K562 (cell line): ENCODE data around the gene TDRD5. TPM values are rescaled to one million over a fixed set of nuclear protein-coding genes. Genes with fewer than 3 reads are reported as not detected.
A peak's percentile ranks its signal among the peaks of the same experiment; 100 is the strongest.

Source experiments
- ATF7 ChIP-seq: fragments of 450-650 bp; IDR thresholded peaks from 2 replicates; pipeline ENCODE4 v1.7.1; 2014; ENCODE audit warnings: mild to moderate bottlenecking, moderate library complexity
- CBX3 ChIP-seq, 2 experiments: IDR thresholded peaks; 1 replicate in 1 of 2; 2 replicates in 1 of 2; pipeline ENCODE4 v1.6.1; 2012; ENCODE audit warnings: inconsistent platforms in 2 of 2, low read length in 2 of 2, borderline replicate concordance in 1 of 2, control low read depth in 1 of 2
- EGR1 ChIP-seq: fragments of 450-650 bp; conservative IDR thresholded peaks from 2 replicates; pipeline ENCODE4 v1.6.1; 2017; ENCODE audit warnings: mild to moderate bottlenecking
- EP300 ChIP-seq: IDR thresholded peaks from 2 replicates; pipeline ENCODE4 v1.6.1; 2012; ENCODE audit warnings: low read length, improper control_type of control experiment
- FOS ChIP-seq: IDR thresholded peaks from 3 replicates; pipeline ENCODE4 v1.6.1; 2011; ENCODE audit not compliant: insufficient read length; ENCODE audit errors: extremely low read depth
- HDAC8 ChIP-seq: fragments of 450-650 bp; IDR thresholded peaks from 2 replicates; pipeline ENCODE4 v1.6.1; 2016; ENCODE audit warnings: mild to moderate bottlenecking, missing genetic modification characterization, moderate library complexity, missing compliant biosample characterization
- HDGF ChIP-seq: fragments of 450-650 bp; IDR thresholded peaks from 2 replicates; pipeline ENCODE4 v1.6.1; 2016
- NFRKB ChIP-seq: fragments of 450-650 bp; IDR thresholded peaks from 2 replicates; pipeline ENCODE4 v1.6.1; 2016; ENCODE audit warnings: low read depth
- NKRF ChIP-seq: fragments of 450-650 bp; IDR thresholded peaks from 2 replicates; pipeline ENCODE4 v1.6.1; 2016; ENCODE audit warnings: borderline replicate concordance
- SAFB ChIP-seq: fragments of 200-400 bp; formaldehyde crosslinking; IDR thresholded peaks from 2 replicates; pipeline ENCODE4 v1.6.1; 2017; ENCODE audit warnings: low read depth, low read length, borderline replicate concordance
- SAP30 ChIP-seq: fragments of 200-600 bp; sonication (generic); IDR thresholded peaks from 2 replicates; pipeline ENCODE4 v1.6.1; 2012; ENCODE audit warnings: borderline replicate concordance, low read depth, mild to moderate bottlenecking, moderate library complexity, low read length, control low read depth, inconsistent platforms; ENCODE audit not compliant: insufficient read depth, poor library complexity, severe bottlenecking
- SMARCB1 ChIP-seq: IDR thresholded peaks from 2 replicates; pipeline ENCODE4 v1.6.1; 2011; ENCODE audit warnings: improper control_type of control experiment, low read depth; ENCODE audit not compliant: insufficient read length
- SMARCE1 ChIP-seq: fragments of 450-650 bp; IDR thresholded peaks from 2 replicates; pipeline ENCODE4 v1.7.1; 2016; ENCODE audit warnings: mild to moderate bottlenecking
- SNRNP70 ChIP-seq: fragments of 200-400 bp; formaldehyde crosslinking; optimal IDR thresholded peaks from 2 replicates; pipeline ENCODE3; 2017; ENCODE audit warnings: low read depth, low read length
- TEAD2 ChIP-seq: fragments of 450-650 bp; IDR thresholded peaks from 2 replicates; pipeline ENCODE4 v1.6.1; 2016; ENCODE audit warnings: missing genetic modification characterization, control low read depth, missing compliant biosample characterization
- THRB ChIP-seq: fragments of 450-650 bp; formaldehyde crosslinking; conservative IDR thresholded peaks from 2 replicates; pipeline ENCODE4 v1.4.0; 2022; ENCODE audit warnings: mild to moderate bottlenecking, missing genetic modification characterization
- XRCC5 ChIP-seq: fragments of 200-400 bp; formaldehyde crosslinking; IDR thresholded peaks from 2 replicates; pipeline ENCODE4 v1.6.1; 2017; ENCODE audit warnings: low read depth, mild to moderate bottlenecking, low read length
- ZKSCAN1 ChIP-seq: fragments of 150-350 bp; IDR thresholded peaks from 2 replicates; pipeline ENCODE4 v1.6.1; 2016; ENCODE audit warnings: low read depth, low read length
- ZNF165 ChIP-seq: fragments of 250-450 bp; sonication (Bioruptor Pico); IDR thresholded peaks from 2 replicates; pipeline ENCODE4 v1.4.0; 2020; ENCODE audit warnings: borderline replicate concordance
- ZNF561 ChIP-seq: fragments of 450-650 bp; formaldehyde crosslinking; conservative IDR thresholded peaks from 2 replicates; pipeline ENCODE4 v1.4.0; 2020; ENCODE audit warnings: mild to moderate bottlenecking, moderate library complexity
- ZNF778 ChIP-seq: fragments of 450-650 bp; formaldehyde crosslinking; IDR thresholded peaks from 2 replicates; pipeline ENCODE4 v1.4.0; 2020; ENCODE audit warnings: mild to moderate bottlenecking, moderate library complexity
- ZNF780A ChIP-seq: fragments of 250-450 bp; sonication (Bioruptor Pico); IDR thresholded peaks from 2 replicates; pipeline ENCODE4 v1.5.0; 2021; ENCODE audit warnings: mild to moderate bottlenecking
- polyA plus RNA-seq, 8 experiments: library from polyadenylated mRNA; depleted of rRNA in 4 of 8; stranded (reverse) in 5 of 8; unstranded in 3 of 8; fragments of >200 nt; fragmentation: Nextera tagmentation in 2 of 8; fragmentation: Illumina TruSeq in 1 of 8; extraction: Ambion mirVana in 2 of 8; extraction: Trizol in 1 of 8; gene quantifications; 2 replicates each; pipeline versions ENCODE4 v1.2.1 to v1.2.3, GENCODE V29; 2011 to 2014; ENCODE audit warnings: inconsistent platforms in 1 of 8, missing spikeins in 1 of 8
- total RNA-seq, 7 experiments: library from RNA; depleted of rRNA in 6 of 7; stranded (reverse); fragments of >200 nt in 6 of 7; fragmentation: Illumina TruSeq in 2 of 7; extraction: Trizol in 2 of 7; gene quantifications; 2 replicates each; pipeline versions ENCODE4 v1.2.1 to v1.2.3, GENCODE V29; 2011 to 2021; ENCODE audit warnings: low replicate concordance in 1 of 7
- TF ChIP-seq, protein P1 (sequence below), 3 experiments: IDR thresholded peaks in 2 of 3; conservative IDR thresholded peaks in 1 of 3; 2 replicates each; pipeline ENCODE4 v1.5.1; 2011 to 2012; ENCODE audit warnings: low read length in 3 of 3, mild to moderate bottlenecking in 3 of 3, control low read depth in 2 of 3, improper control_type of control experiment in 1 of 3, inconsistent platforms in 1 of 3, low read depth in 1 of 3, mixed read lengths in 1 of 3, moderate library complexity in 1 of 3; ENCODE audit not compliant: insufficient read depth in 2 of 3

TDRD5 gene
- total and polyA plus RNA-seq, 9 of the 15 experiments (the other 6 are each of a cell fraction or from before 2014, with no cell fraction given) = 0.04 to 0.57 (median 0.26) TPM; not detected in 1

DNA sequence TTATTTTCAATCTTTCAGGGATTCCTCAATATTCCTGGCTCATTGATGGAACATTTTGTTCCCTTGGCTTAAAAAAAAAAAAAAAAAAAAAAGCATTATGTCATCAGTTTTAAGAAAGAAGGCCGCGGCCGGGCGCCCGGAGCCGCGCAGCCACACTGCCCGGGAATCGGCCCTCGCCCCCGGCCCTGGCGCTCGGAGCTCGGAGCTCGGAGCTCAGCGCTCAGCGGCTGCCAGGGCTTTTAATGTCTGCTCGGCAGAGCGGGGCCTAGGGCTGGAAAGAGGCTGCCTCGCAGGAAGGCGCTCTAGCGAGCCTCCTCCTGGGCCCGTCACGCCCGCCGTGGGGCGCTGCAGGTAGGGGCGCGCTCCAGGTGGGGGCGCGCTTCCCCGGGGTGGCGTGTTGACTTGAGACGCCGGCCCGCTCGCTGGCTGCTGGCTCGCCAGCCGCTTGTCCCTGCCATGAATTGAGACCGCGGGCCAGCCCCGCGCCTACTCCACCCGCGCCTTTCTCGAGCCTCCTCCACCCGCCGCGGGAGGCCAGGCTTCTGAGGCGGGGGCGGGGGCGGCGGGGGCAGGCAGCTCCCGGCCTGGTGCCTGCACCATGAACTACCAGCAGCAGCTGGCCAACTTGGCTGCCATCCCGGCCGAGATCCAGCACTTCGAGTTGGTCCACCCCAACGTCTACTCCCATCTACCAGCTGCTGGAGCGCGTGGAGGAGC lies 5.4 kb upstream of the TDRD5 start (continued):
- TF ChIP-seq SMARCB1 (no peak), EP300 (no peak), HDGF (no peak), FOS (no peak), ZNF778 (CRISPR knock-in tag) (no peak), ZNF780A (CRISPR knock-in tag) (no peak), SNRNP70 (no peak), ZNF561 (CRISPR knock-in tag) (no peak), XRCC5 (0 out of 2 replicates have a peak, but pooled peaks have one; percentile 40), ZKSCAN1 (no peak), EGR1 (peak; percentile 74), ZNF165 (CRISPR knock-in tag) (no peak), THRB (CRISPR knock-in tag) (no peak), HDAC8 (no peak), TEAD2 (tag) (no peak), SAFB (0 out of 2 replicates have a peak, but pooled peaks have one; percentile 36), NKRF (no peak), SAP30 (no peak), SMARCE1 (no peak), NFRKB (no peak), ATF7 (peak; percentile 70), CBX3 (IDR thresholded peaks at IDR 0.05; ENCODE audit: borderline replicate concordance in 1 of 2, low read length in 2 of 2) (no peak)
- TF ChIP-seq, protein P1, sequence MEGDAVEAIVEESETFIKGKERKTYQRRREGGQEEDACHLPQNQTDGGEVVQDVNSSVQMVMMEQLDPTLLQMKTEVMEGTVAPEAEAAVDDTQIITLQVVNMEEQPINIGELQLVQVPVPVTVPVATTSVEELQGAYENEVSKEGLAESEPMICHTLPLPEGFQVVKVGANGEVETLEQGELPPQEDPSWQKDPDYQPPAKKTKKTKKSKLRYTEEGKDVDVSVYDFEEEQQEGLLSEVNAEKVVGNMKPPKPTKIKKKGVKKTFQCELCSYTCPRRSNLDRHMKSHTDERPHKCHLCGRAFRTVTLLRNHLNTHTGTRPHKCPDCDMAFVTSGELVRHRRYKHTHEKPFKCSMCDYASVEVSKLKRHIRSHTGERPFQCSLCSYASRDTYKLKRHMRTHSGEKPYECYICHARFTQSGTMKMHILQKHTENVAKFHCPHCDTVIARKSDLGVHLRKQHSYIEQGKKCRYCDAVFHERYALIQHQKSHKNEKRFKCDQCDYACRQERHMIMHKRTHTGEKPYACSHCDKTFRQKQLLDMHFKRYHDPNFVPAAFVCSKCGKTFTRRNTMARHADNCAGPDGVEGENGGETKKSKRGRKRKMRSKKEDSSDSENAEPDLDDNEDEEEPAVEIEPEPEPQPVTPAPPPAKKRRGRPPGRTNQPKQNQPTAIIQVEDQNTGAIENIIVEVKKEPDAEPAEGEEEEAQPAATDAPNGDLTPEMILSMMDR (IDR thresholded peaks at IDR 0.05 in 2 of 3, conservative IDR thresholded peaks at IDR 0.05 in 1 of 3; ENCODE audit: insufficient read depth in 2 of 3, low read depth in 1 of 3, low read length in 3 of 3) = peak; percentile 68 to 97 (median 74)
